T-cell (primary cell): ENCODE measurements around the gene TGFBR3. TPM values are rescaled to one million over a fixed set of nuclear protein-coding genes. Genes with fewer than 3 reads are reported as not detected.

Experiments used
- ATAC-seq, 4 experiments: fragments of 200-7000 bp in 3 of 4; fragments of 150-1000 bp in 1 of 4; cut with Tn5 transposase; replicated peaks in 1 of 4; 1 replicate in 3 of 4; 2 replicates in 1 of 4; pipeline ENCODE4 v1.10.0; 2021; ENCODE audit warnings: moderate library complexity in 3 of 4, mild to moderate bottlenecking in 2 of 4, moderate number of reproducible peaks in 1 of 4
- CTCF ChIA-PET, 2 donors: fragments of 300-600 bp; sonication (Branson Sonifier 250); formaldehyde crosslinking; loops; one replicate each; lab custom pipeline; 2022; ENCODE audit warnings: antibody characterized with exemption in 2 of 2; lab: Charles Lee
- POLR2A ChIA-PET, 2 donors: fragments of 300-600 bp; sonication (Branson Sonifier 250); formaldehyde crosslinking; loops; one replicate each; lab custom pipeline; 2022; ENCODE audit warnings: antibody characterized with exemption in 2 of 2; lab: Charles Lee
- DNase-seq, 35 experiments: peaks; one replicate each; pipeline versions ENCODE4 v3.0.0 to v3.0.0-alpha.2; 2013 to 2023
- H3K27ac ChIP-seq: one replicate; pipeline ENCODE4 v1.5.1; 2013; ENCODE audit warnings: low read length
- H3K27me3 ChIP-seq, 2 experiments: replicated peaks in 1 of 2; 1 replicate in 1 of 2; 2 replicates in 1 of 2; pipeline versions ENCODE4 v1.6.1 to v1.7.0; 2013; ENCODE audit warnings: low read length in 1 of 2, mixed read lengths in 1 of 2; ENCODE audit not compliant: control insufficient read depth in 2 of 2, insufficient read depth in 2 of 2; ENCODE audit errors: extremely low read depth in 1 of 2
- H3K36me3 ChIP-seq, 2 donors: 1 replicate in 1 of 2; 2 replicates in 1 of 2; pipeline versions ENCODE4 v1.6.1 to v1.7.0; 2013; ENCODE audit warnings: low read length in 1 of 2; ENCODE audit not compliant: control insufficient read depth in 2 of 2, insufficient read depth in 1 of 2; ENCODE audit errors: extremely low read depth in 1 of 2
- H3K4me1 ChIP-seq, 2 experiments: 1 replicate in 1 of 2; 2 replicates in 1 of 2; pipeline versions ENCODE4 v1.6.1 to v1.7.0; 2013; ENCODE audit warnings: low read length in 2 of 2, mixed read lengths in 1 of 2; ENCODE audit not compliant: insufficient read depth in 2 of 2, control insufficient read depth in 1 of 2; ENCODE audit errors: extremely low read depth in 1 of 2
- H3K4me3 ChIP-seq, 2 donors: 1 replicate in 1 of 2; 2 replicates in 1 of 2; pipeline versions ENCODE4 v1.5.1 to v1.7.0; 2013; ENCODE audit warnings: mild to moderate bottlenecking in 2 of 2, low read length in 1 of 2, moderate library complexity in 1 of 2; ENCODE audit not compliant: control insufficient read depth in 1 of 2; ENCODE audit errors: extremely low read depth in 1 of 2
- H3K9me3 ChIP-seq: 2 replicates; pipeline ENCODE4 v1.7.0; 2013
- H3K27ac Mint-ChIP-seq, 2 donors: one replicate each; pipeline ENCODE4 v1.8.0; 2020 to 2021; ENCODE audit warnings: mild to moderate bottlenecking in 2 of 2, mixed read lengths in 2 of 2
- H3K27me3 Mint-ChIP-seq, 2 donors: one replicate each; pipeline ENCODE4 v1.8.0; 2021 to 2022; ENCODE audit warnings: mixed read lengths in 2 of 2
- H3K36me3 Mint-ChIP-seq: one replicate; pipeline ENCODE4 v1.8.0; 2021; ENCODE audit warnings: mixed read lengths
- H3K4me1 Mint-ChIP-seq, 3 donors: one replicate each; pipeline ENCODE4 v1.8.0; 2020 to 2022; ENCODE audit warnings: mixed read lengths in 3 of 3, mild to moderate bottlenecking in 1 of 3
- H3K4me3 Mint-ChIP-seq, 3 donors: one replicate each; pipeline ENCODE4 v1.8.0; 2020 to 2022; ENCODE audit warnings: mild to moderate bottlenecking in 3 of 3, mixed read lengths in 3 of 3, moderate library complexity in 3 of 3
- H3K9me3 Mint-ChIP-seq, 3 donors: one replicate each; pipeline ENCODE4 v1.8.0; 2020 to 2022; ENCODE audit warnings: mixed read lengths in 3 of 3
- WGBS: methylation state at CpG from one replicate; pipeline ENCODE4 v1.1.5; 2013; ENCODE audit warnings: missing lambda C conversion rate; ENCODE audit not compliant: insufficient coverage; 5-methylcytosine and 5-hydroxymethylcytosine counted together
- total RNA-seq, 35 experiments: library from RNA in 6 of 35; stranded (reverse) in 6 of 35; fragments of 120-200 nt in 1 of 35; gene quantifications; one replicate each; pipeline versions ENCODE4 v1.2.1 to v1.2.4 and lab custom pipeline; 2013 to 2026

TGFBR3 gene
- total RNA-seq (10 to 100 TPM; 17.5 to 65.4 (median 36.4) TPM), total RNA-seq (lab: John Stamatoyannopoulos, UW) (36.3 to 182 (median 83.1) reads per million in 29 experiments)
- 51.4 TPM for total RNA-seq (2013)

GRCh38 chr1:91885716-91886506 lies at the start of gene TGFBR3:
Gene TGFBR3 (minus strand): TSS chr1:91886151. CDS start chr1:91861531, 24,620 bp downstream.
- Histone ChIP-seq H3K4me1 (peaks cover 8 to 30% of the 10 kb centered on the region in 2 experiments), H3K4me3 (peak within 1 kb of the TSS; percentile 79 to 83), H3K27me3 (peaks cover 0 to 8% of the 10 kb centered on the region in 2 experiments), H3K27ac (peak within 1 kb of the TSS; percentile 53), H3K9me3 (no peaks in the 10 kb centered on the region), H3K36me3 (no peaks in the 10 kb centered on the region)
- under 1% methylated on average over 81 of the region's 92 CpGs for WGBS
- Mint-ChIP-seq H3K27me3 (no peaks in the 10 kb centered on the region), H3K27ac (peak within 1 kb of the TSS; percentile 86 to 89), H3K36me3 (no peaks in the 10 kb centered on the region), H3K4me1 (peaks cover 34 to 53% (median 46%) of the 10 kb centered on the region in 3 donors), H3K4me3 (peak within 1 kb of the TSS; percentile 96 to 100 (median 99)), H3K9me3 (no peaks in the 10 kb centered on the region)
- peak; percentile 53 to 84 (median 71) for DNase-seq
- POLR2A ChIA-PET: interaction anchor here (0.5 to 0.6 kb wide), 2 partner anchors 26 to 390 kb away, joined by 3 read pairs; no protein-coding TSS in a partner anchor
- CTCF ChIA-PET: interaction anchor here (0.5 to 2.9 kb wide), 7 partner anchors 15 to 384 kb away, joined by 3 to 21 read pairs (median 5); no protein-coding TSS in a partner anchor
- peak; percentile 76 to 83 (median 80) for ATAC-seq

GRCh38 chr1:91929250-91929649 lies 43.3 kb upstream of the TGFBR3 start:
- Mint-ChIP-seq H3K27me3 (no peaks in the 10 kb centered on the region), H3K36me3 (no peaks in the 10 kb centered on the region), H3K27ac (no peak overlapping the region), H3K4me1 (peaks cover 0 to under 1% (median 0%) of the 10 kb centered on the region in 3 donors), H3K9me3 (no peaks in the 10 kb centered on the region), H3K4me3 (no peak overlapping the region)
- DNase-seq: no peak
- H3K4me3 ChIP-seq: no peak overlapping the region
- 100% methylated on average over 1 of the region's 2 CpGs for WGBS
- H3K36me3 ChIP-seq: no peaks in the 10 kb centered on the region
- no peaks in the 10 kb centered on the region for H3K27me3 ChIP-seq
- H3K4me1 ChIP-seq: peaks cover 0 to 3% of the 10 kb centered on the region in 2 experiments
- ATAC-seq: no peak
- no peak overlapping the region for H3K27ac ChIP-seq
- no peaks in the 10 kb centered on the region for H3K9me3 ChIP-seq
- ChIA-PET POLR2A (no interaction called here), CTCF (interaction anchor here (0.6 to 5.9 kb wide), 12 partner anchors 16 to 1557 kb away, joined by 3 to 69 read pairs (median 3); no protein-coding TSS in a partner anchor)

GRCh38 chr1:91928026-91928425 lies 42.1 kb upstream of the TGFBR3 start:
- Histone ChIP-seq H3K27me3 (no peaks in the 10 kb centered on the region), H3K4me3 (no peak overlapping the region), H3K27ac (no peak overlapping the region), H3K9me3 (no peaks in the 10 kb centered on the region), H3K4me1 (peaks cover 0 to 3% of the 10 kb centered on the region in 2 experiments), H3K36me3 (no peaks in the 10 kb centered on the region)
- Mint-ChIP-seq H3K36me3 (no peaks in the 10 kb centered on the region), H3K27ac (no peak overlapping the region), H3K27me3 (no peaks in the 10 kb centered on the region), H3K9me3 (no peaks in the 10 kb centered on the region), H3K4me1 (peaks cover 0 to 5% (median 0%) of the 10 kb centered on the region in 3 donors), H3K4me3 (no peak overlapping the region)
- ChIA-PET CTCF (interaction anchor here (0.5 to 5.9 kb wide), 12 partner anchors 15 to 762 kb away, joined by 3 to 69 read pairs (median 4); no protein-coding TSS in a partner anchor), POLR2A (no interaction called here)
- 100% methylated on average over 2 of the region's 2 CpGs for WGBS
- no peak for ATAC-seq
- no peak for DNase-seq

- POLR2A ChIA-PET: no interaction called here
- no peak overlapping the region for H3K27ac Mint-ChIP-seq
- no peak for ATAC-seq
Observed at GRCh38 chr1:91925644-91926435, 39.9 kb upstream of the TGFBR3 start.

GRCh38 chr1:91924146-91924545 lies 38.2 kb upstream of the TGFBR3 start:
- Histone ChIP-seq H3K36me3 (no peaks in the 10 kb centered on the region), H3K9me3 (no peaks in the 10 kb centered on the region), H3K4me3 (no peak overlapping the region), H3K4me1 (peaks cover 0 to 3% of the 10 kb centered on the region in 2 experiments), H3K27me3 (no peaks in the 10 kb centered on the region), H3K27ac (no peak overlapping the region)
- ChIA-PET CTCF (interaction anchor here in 1 of 2 donors (3.4 kb wide), 1 partner anchor 411 kb away, joined by 38 read pairs; no protein-coding TSS in a partner anchor), POLR2A (no interaction called here)
- no peaks in the 10 kb centered on the region for H3K9me3 Mint-ChIP-seq
- H3K4me1 Mint-ChIP-seq: peaks cover 0 to 5% (median 0%) of the 10 kb centered on the region in 3 donors
- DNase-seq (no peak), ATAC-seq (no peak)
- no peaks in the 10 kb centered on the region for H3K36me3 Mint-ChIP-seq
- H3K27me3 Mint-ChIP-seq: no peaks in the 10 kb centered on the region
- H3K27ac Mint-ChIP-seq: no peak overlapping the region
- WGBS: 90% methylated on average over 2 of the region's 2 CpGs
- no peak overlapping the region for H3K4me3 Mint-ChIP-seq

More at GRCh38 chr1:91925644-91926435, 39.9 kb upstream of the TGFBR3 start:
- 100% methylated on average over 3 of the region's 4 CpGs for WGBS
- Histone ChIP-seq H3K9me3 (no peaks in the 10 kb centered on the region), H3K27me3 (no peaks in the 10 kb centered on the region), H3K27ac (no peak overlapping the region), H3K36me3 (no peaks in the 10 kb centered on the region), H3K4me3 (no peak overlapping the region), H3K4me1 (peaks cover 0 to 3% of the 10 kb centered on the region in 2 experiments)
- Mint-ChIP-seq H3K27me3 (no peaks in the 10 kb centered on the region), H3K4me1 (peaks cover 0 to 5% (median 0%) of the 10 kb centered on the region in 3 donors), H3K4me3 (no peak overlapping the region), H3K36me3 (no peaks in the 10 kb centered on the region), H3K9me3 (no peaks in the 10 kb centered on the region)
- no peak for DNase-seq
- CTCF ChIA-PET: interaction anchor here (0.5 to 5.9 kb wide), 11 partner anchors 54 to 1407 kb away, joined by 3 to 69 read pairs (median 4); no protein-coding TSS in a partner anchor

- no peaks in the 10 kb centered on the region for H3K27me3 ChIP-seq
- no peaks in the 10 kb centered on the region for H3K27me3 Mint-ChIP-seq
- H3K4me1 Mint-ChIP-seq: peaks cover 0 to 5% (median 0%) of the 10 kb centered on the region in 3 donors
- H3K36me3 Mint-ChIP-seq: no peaks in the 10 kb centered on the region
- H3K27ac Mint-ChIP-seq: no peak overlapping the region
- no peaks in the 10 kb centered on the region for H3K9me3 ChIP-seq
- ChIA-PET POLR2A (interaction anchor here in 1 of 2 donors (0.6 kb wide), 1 partner anchor 416 kb away, joined by 3 read pairs; no protein-coding TSS in a partner anchor), CTCF (no interaction called here)
- H3K4me1 ChIP-seq: no peaks in the 10 kb centered on the region
- DNase-seq: no peak
- no peak for ATAC-seq
- H3K9me3 Mint-ChIP-seq: no peaks in the 10 kb centered on the region
- no peaks in the 10 kb centered on the region for H3K36me3 ChIP-seq
- H3K27ac ChIP-seq: no peak overlapping the region
- H3K4me3 ChIP-seq: no peak overlapping the region
- no peak overlapping the region for H3K4me3 Mint-ChIP-seq
- 94% methylated on average over 4 of the region's 8 CpGs for WGBS
Observed at GRCh38 chr1:91919962-91920361, 34.0 kb upstream of the TGFBR3 start.
